Mucosa of descending colon (tissue), 3 donors: ENCODE data around the gene OPTN. TPM values are rescaled to one million over a fixed set of nuclear protein-coding genes. Genes with fewer than 3 reads are reported as not detected.

Source experiments
- ATAC-seq: fragments of 200-7000 bp; cut with Tn5 transposase; one replicate; pipeline ENCODE4 v1.9.1; 2020; ENCODE audit warnings: mild to moderate bottlenecking, moderate library complexity
- DNase-seq, 3 donors: peaks; one replicate each; pipeline ENCODE4 v3.0.0-alpha.2; 2020
- H3K36me3 ChIP-seq: fragments of 200-600 bp; one replicate; pipeline ENCODE4 v1.8.0; 2021; ENCODE audit warnings: low read depth, mild to moderate bottlenecking
- H3K4me1 ChIP-seq: fragments of 200-600 bp; one replicate; pipeline ENCODE4 v1.8.0; 2021; ENCODE audit warnings: low read depth, mild to moderate bottlenecking
- H3K4me3 ChIP-seq: fragments of 200-600 bp; one replicate; pipeline ENCODE4 v1.8.0; 2021; ENCODE audit warnings: mild to moderate bottlenecking
- H3K9me3 ChIP-seq: fragments of 200-600 bp; one replicate; pipeline ENCODE4 v1.8.0; 2021; ENCODE audit warnings: mild to moderate bottlenecking
- intact Hi-C, 2 donors: fragments of 100-400 bp; cut with DNase I in 1 of 2; cut with micrococcal nuclease in 1 of 2; formaldehyde crosslinking; loops; one replicate each; pipeline versions ENCODE4 v1.11.0 to v1.11.1; 2022; cut with DNase I, micrococcal nuclease
- total RNA-seq, 3 donors: library from RNA; stranded (reverse); fragmentation: NEBNext Ultra II Directional in 2 of 3; extraction: Animal tissue kit (Norgen Biotek cat#: 25700) in 2 of 3; gene quantifications; one replicate each; pipeline versions ENCODE4 v1.2.1 to v1.2.4, GENCODE V29; 2021 to 2023
- TF ChIP-seq, protein P1 (sequence below): fragments of 200-600 bp; IDR thresholded peaks from one replicate; pipeline ENCODE4 v1.8.0; 2022; ENCODE audit warnings: antibody characterized with exemption, mild to moderate bottlenecking
- donor health status: DM: no; HTN: no; CAD: no; lungs with moderate emphysema.
- donor health status: DM: no; HTN: no; CAD: no.
- donor health status: DM: no; HTN: yes; CAD: no.

OPTN gene
- total RNA-seq, 3 donors from 2014 or later = 92.1 to 148 (median 101) TPM

- TF ChIP-seq, protein P1, sequence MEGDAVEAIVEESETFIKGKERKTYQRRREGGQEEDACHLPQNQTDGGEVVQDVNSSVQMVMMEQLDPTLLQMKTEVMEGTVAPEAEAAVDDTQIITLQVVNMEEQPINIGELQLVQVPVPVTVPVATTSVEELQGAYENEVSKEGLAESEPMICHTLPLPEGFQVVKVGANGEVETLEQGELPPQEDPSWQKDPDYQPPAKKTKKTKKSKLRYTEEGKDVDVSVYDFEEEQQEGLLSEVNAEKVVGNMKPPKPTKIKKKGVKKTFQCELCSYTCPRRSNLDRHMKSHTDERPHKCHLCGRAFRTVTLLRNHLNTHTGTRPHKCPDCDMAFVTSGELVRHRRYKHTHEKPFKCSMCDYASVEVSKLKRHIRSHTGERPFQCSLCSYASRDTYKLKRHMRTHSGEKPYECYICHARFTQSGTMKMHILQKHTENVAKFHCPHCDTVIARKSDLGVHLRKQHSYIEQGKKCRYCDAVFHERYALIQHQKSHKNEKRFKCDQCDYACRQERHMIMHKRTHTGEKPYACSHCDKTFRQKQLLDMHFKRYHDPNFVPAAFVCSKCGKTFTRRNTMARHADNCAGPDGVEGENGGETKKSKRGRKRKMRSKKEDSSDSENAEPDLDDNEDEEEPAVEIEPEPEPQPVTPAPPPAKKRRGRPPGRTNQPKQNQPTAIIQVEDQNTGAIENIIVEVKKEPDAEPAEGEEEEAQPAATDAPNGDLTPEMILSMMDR = no peak
- ATAC-seq = no peak
- peaks cover 18% of the 10 kb centered on the region for H3K36me3 ChIP-seq
- intact Hi-C loops = no loop called here
- DNase-seq = no peak
- no peaks in the 10 kb centered on the region for H3K9me3 ChIP-seq
- H3K4me3 ChIP-seq = no peak overlapping the region
- H3K4me1 ChIP-seq = peaks cover 7% of the 10 kb centered on the region
These were observed 21.0 kb downstream of the OPTN start for GRCh38 chr10:13120786-13121499.

DNA sequence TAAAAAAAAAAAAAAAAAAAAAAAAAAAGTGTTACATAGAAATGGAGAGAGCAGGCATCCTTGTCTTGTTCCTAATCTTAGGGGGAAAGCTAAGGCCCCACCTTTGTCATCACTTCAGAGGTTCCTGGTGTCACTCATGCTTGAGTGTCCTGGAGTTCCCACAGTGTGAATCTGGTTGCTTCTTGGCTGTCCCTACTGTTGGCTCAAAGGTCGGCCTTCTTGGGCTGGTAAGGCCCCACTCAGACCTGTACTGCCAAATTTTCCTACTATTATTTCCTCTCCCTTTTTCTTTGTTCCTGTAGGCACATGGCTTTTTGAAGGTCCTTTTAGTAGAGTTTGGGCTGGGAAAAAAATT, 21.5 kb downstream of the OPTN start:
- Histone ChIP-seq H3K36me3 (peaks cover 14% of the 10 kb centered on the region), H3K4me1 (peaks cover 3% of the 10 kb centered on the region), H3K4me3 (no peak overlapping the region), H3K9me3 (no peaks in the 10 kb centered on the region)
- no peak for ATAC-seq
- DNase-seq = no peak
- TF ChIP-seq, protein P1 = no peak
- intact Hi-C loops = no loop called here

DNA sequence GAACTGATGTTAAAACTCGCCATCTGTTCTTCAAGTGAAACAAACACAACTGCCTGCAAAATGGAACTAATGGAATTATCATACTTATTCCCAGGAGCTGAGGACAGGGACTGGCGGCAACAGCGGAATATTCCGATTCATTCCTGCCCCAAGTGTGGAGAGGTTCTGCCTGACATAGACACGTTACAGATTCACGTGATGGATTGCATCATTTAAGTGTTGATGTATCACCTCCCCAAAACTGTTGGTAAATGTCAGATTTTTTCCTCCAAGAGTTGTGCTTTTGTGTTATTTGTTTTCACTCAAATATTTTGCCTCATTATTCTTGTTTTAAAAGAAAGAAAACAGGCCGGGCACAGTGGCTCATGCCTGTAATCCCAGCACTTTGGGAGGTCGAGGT, 36.7 kb downstream of the OPTN start:
- Histone ChIP-seq H3K4me1 (no peaks in the 10 kb centered on the region), H3K9me3 (no peaks in the 10 kb centered on the region), H3K36me3 (no peaks in the 10 kb centered on the region), H3K4me3 (no peak overlapping the region)
- DNase-seq = no peak
- TF ChIP-seq, protein P1 = no peak
- intact Hi-C loops = no loop called here
- no peak for ATAC-seq

DNA sequence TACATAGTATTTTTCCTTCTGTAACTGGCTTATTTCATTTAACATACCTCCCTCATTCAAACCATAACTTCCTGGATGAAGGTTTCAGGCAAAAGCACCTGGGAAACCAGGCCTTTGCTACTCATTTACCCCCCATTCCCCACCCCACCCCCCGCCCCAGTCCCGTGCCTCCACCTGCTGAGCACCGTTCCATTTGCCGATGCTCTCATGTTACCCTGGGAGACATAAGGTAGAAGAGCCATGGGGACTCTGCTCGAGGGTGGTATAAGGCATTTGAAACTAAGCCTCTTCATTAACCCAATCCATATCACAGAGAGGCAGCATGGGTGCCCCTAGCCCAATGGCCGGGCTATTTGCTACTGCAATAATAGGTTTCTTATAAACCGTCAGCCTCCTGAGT, 39.2 kb downstream of the OPTN start:
- TF ChIP-seq, protein P1 = no peak
- Histone ChIP-seq H3K4me1 (no peaks in the 10 kb centered on the region), H3K9me3 (no peaks in the 10 kb centered on the region), H3K36me3 (no peaks in the 10 kb centered on the region), H3K4me3 (no peak overlapping the region)
- no peak for ATAC-seq
- DNase-seq = no peak
- intact Hi-C loops = no loop called here

GRCh38 chr10:13139676-13140075, 39.7 kb downstream of the OPTN start:
- Histone ChIP-seq H3K36me3 (no peaks in the 10 kb centered on the region), H3K9me3 (no peaks in the 10 kb centered on the region), H3K4me1 (no peaks in the 10 kb centered on the region), H3K4me3 (no peak overlapping the region)
- DNase-seq (no peak), ATAC-seq (no peak)
- TF ChIP-seq, protein P1 = no peak
- intact Hi-C loops = no loop called here
